GM18526 (cell line): ENCODE data around the gene PLCZ1.

Experiments used
- POLR2A ChIP-seq: IDR thresholded peaks from 3 replicates; pipeline ENCODE4 v1.6.1; 2011; ENCODE audit not compliant: insufficient read length; ENCODE audit errors: extremely low read depth

Gene PLCZ1

GRCh38 chr12:18718462-18718861 lies 19.4 kb downstream of the PLCZ1 start:
- no peak for TF ChIP-seq POLR2A

- TF ChIP-seq POLR2A = no peak
These were observed 21.6 kb downstream of the PLCZ1 start for GRCh38 chr12:18716236-18716635.

GRCh38 chr12:18706798-18707197 lies 31.0 kb downstream of the PLCZ1 start:
- no peak for TF ChIP-seq POLR2A

DNA sequence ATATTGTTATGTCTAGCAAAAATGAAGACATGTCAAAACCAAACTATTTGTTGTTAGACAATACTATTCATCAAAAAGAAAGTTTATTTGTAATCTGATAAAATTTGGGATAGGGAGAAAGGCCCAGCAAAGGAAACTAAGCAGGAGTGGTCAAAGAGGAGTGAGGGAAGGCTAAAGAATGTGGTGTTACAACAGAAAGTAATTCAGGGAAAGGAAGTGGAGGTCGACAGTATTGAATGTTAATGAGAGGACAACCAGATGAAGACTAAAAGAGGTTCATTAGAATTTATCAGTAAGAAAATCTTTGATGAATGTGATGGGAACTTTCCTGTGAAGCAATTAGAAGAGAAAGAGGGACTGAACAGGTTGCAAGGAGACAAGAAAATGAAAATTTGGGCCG lies 33.9 kb downstream of the PLCZ1 start:
- no peak for TF ChIP-seq POLR2A

DNA sequence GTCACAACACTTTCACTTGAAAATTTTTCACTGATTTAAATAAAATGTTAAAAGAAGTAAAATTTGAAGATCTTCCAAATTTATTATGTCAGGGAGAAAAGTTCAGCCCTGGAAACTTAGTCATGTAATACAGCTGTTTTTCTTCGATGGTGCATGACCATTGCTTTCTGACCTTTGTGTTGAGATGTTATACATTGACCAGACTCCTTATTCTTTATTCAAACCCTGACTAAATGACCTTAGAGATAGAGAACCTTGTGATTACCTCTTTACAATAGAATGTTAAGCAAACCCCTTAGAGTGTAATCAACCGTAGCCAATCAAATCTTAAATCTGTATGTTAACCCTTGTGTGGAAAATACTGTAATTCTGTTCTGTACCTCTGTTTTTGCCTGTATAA lies 34.5 kb downstream of the PLCZ1 start:
- TF ChIP-seq POLR2A = no peak

- no peak for TF ChIP-seq POLR2A
These were observed 37.5 kb downstream of the PLCZ1 start for GRCh38 chr12:18700271-18700670.

GRCh38 chr12:18696971-18697602 lies 40.7 kb downstream of the PLCZ1 start:
- no peak for TF ChIP-seq POLR2A

DNA sequence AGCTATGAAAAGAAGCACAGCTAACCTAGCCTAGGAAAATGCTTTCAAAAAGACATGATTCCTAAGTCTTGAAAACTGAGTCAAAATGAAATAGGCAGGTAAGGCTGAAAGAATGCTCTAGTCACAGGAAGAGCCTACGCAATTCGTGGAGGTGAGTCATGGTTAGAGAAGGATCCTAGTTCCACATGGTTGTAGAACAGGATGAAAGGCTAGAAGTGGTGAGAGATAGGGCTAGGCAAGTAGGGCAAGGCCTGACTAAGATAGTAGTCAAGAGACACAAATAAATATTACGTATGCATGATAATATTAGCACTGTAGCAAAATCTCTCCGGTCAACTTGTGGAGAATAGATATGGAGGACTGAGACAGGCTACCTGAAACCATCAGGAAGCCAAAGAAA lies 47.2 kb downstream of the PLCZ1 start:
- no peak for TF ChIP-seq POLR2A

DNA sequence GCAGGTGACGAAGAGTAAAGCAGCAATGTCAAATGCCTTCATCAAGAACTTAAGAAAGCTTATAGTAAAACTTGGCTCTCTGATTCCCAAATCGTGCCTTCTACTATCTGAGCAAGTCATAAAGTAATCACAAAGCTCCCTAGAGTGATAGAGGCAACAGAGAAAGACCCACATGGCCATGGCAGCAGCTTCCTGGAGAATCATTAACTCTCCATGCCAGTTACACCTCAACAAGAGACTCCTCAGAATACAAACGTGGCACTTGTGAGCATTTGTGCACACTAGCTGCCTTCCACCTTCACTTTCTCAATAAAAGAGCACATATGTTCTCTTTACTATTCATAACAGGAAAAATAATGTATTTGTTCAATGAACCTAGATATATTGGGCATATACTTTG lies 48.0 kb downstream of the PLCZ1 start:
- no peak for TF ChIP-seq POLR2A

DNA sequence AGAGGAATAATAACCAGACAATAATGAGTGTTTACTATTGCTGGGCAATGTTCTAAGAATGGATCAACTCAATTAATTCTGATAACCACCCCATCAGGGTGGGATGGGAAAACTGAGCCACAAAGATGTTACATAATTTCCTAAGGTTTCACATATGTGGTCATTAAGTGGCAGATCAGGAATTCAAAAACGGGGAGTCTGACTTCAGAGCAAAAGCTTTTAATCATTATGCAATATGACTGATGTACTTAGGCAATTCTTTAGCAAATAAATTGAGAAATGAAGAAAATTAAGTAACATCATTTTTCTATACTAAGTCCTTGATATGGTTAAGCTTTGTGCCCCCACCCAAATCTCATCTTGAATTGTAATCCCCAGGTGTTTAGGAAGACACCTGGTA lies 53.4 kb downstream of the PLCZ1 start:
- no peak for TF ChIP-seq POLR2A

GRCh38 chr12:18683327-18684013 lies 54.3 kb downstream of the PLCZ1 start:
- no peak for TF ChIP-seq POLR2A

DNA sequence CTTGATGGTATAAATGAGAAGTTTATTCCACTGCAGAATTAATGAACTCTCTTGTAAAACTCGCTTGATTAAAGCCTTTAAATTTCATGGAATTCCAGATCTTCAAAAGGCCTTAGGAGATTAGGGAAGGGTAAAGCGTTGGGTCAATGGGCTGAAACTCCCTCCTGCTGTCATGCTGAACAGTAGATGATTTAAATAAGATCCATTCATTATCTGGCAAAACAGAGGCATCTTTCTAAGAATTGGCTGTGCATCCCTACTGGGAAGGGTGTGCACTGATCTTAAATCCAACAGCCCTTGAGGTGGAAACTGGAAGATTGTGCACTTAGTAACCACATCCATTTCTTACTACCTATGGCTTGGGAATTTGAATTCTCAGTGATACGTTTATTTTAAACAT lies 56.0 kb downstream of the PLCZ1 start:
- no peak for TF ChIP-seq POLR2A

GRCh38 chr12:18676996-18677588 lies 60.7 kb downstream of the PLCZ1 start:
- TF ChIP-seq POLR2A = no peak

DNA sequence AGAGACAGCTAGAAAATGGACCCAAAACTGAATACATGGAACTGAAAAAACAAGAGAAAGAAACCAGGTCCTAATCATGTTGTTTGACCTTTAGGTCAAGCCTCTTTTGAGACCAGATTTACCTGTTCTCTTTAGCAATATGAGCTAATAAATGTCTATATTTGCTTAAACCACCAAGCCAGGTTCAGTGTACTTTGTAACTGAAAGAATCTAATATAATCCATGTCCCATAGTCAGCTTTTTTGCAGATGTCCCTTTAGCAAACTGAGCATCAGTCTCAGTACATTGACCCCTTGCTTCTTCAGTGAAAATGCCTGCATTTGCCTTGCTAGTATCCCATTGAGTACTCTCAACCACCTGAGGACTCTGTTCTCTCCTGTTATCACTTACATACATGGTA lies 61.7 kb downstream of the PLCZ1 start:
- TF ChIP-seq POLR2A = no peak

DNA sequence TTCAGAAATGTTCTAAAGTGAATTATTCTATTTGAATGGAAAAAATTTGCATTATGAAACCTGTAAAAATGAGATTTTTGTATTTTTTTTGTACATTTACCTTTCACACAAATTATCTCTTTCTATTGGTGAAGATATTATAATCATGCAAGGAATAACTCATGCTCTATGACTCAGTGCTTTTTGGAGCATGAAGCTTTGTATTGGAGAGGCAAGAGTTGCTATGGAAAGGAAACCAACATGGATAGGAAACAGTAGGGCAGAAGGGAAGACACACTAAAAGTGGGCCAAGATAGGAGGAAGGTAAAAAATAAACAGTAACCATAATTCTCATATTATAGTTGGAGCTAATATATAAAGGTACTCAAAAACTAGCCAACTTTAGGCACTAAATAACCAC lies 79.0 kb downstream of the PLCZ1 start:
- TF ChIP-seq POLR2A = no peak

DNA sequence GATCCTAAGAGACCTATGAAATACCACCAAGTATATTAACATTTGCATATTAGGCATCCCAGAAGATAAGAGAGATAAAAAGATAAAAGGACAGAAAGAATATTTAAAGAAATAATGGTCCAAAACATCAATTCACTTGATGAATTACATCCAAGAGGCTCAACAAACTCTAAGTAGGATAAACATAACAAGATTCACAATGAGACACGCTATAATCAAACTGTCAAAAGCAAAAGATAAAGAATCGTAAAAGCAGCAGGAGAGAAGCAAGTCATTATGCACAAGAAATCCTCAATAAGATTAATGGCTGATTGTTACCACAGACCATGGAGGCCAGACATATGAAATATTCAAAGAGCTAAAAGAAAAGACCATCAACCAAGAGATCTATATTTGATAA lies 79.6 kb downstream of the PLCZ1 start:
- TF ChIP-seq POLR2A = no peak

DNA sequence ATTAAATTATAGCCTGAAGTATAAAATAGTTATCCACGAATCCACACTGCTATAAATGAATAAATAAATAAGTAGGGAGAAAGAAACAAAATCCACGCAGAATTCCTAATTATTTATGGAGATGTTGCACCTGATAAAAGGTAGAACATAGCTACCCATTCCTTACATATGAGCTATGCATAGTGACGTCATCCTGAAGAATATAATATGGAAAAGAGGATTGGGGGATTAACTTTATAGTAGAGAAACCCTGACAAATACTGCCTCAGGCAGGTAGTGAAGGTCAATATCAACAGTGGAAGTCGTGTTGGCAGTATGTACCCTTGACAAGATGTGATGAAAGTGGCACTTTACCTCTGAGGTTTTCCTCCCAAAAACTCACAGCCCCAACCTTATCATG lies 82.5 kb downstream of the PLCZ1 start:
- no peak for TF ChIP-seq POLR2A
